Brain microvascular endothelial cell (primary cell): ENCODE measurements around the gene TSHB.

Experiments
- DNase-seq: peaks from one replicate; pipeline ENCODE4 v3.0.0-alpha.2; 2020
- H3K27ac ChIP-seq: fragments of 250-450 bp; sonication (Bioruptor Pico); 2 replicates; pipeline ENCODE4 v1.5.1; 2020; ENCODE audit warnings: mild to moderate bottlenecking, moderate library complexity
- H3K27me3 ChIP-seq: fragments of 250-450 bp; sonication (Bioruptor Pico); replicated peaks from 2 replicates; pipeline ENCODE4 v1.5.1; 2020; ENCODE audit warnings: mild to moderate bottlenecking
- H3K36me3 ChIP-seq: fragments of 250-450 bp; sonication (Bioruptor Pico); replicated peaks from 2 replicates; pipeline ENCODE4 v1.5.1; 2020; ENCODE audit warnings: mild to moderate bottlenecking
- H3K4me3 ChIP-seq: 2 replicates; pipeline ENCODE4 v1.5.1; 2011; ENCODE audit warnings: low read depth, mild to moderate bottlenecking, control low read depth, low read length, moderate library complexity
- in situ Hi-C: cut with HindIII; loops from 2 replicates; pipeline ENCODE4 v1.10.0; 2017; ENCODE audit warnings: low sequenced_read_pairs, low pct_ligation_motif_present
- TF ChIP-seq, protein P1 (sequence below): IDR thresholded peaks from 2 replicates; pipeline ENCODE4 v1.5.1; 2011; ENCODE audit warnings: low read depth, mild to moderate bottlenecking, moderate library complexity, low read length, control low read depth, inconsistent platforms; ENCODE audit errors: missing control alignments

TSHB gene

DNA sequence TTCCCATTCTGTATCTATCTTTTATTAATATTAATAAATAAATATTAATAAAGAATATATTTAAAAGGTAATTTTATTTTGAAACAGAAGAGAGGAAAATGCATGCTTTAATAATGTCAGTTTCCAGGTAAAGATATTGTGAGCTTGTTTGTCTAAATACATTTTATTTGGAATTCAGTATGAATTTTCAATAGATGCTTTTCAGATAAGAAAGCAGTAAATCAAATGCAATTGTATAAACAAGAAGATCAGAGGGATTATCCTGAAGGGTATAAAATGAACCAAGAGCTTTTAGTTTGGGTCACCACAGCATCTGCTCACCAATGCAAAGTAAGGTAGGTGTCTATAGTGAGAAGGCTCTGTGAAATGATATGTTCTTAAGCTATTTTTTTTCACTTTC is at the start of gene TSHB:
TSHB (plus strand) TSS at position 301 of the 400 bp plus-strand sequence. CDS start 3,537 bp downstream, outside the sequence.
- Histone ChIP-seq H3K27ac (no peak within 1 kb of the TSS), H3K4me3 (no peak within 1 kb of the TSS), H3K27me3 (no peaks in the 10 kb centered on the region), H3K36me3 (no peaks in the 10 kb centered on the region)
- TF ChIP-seq, protein P1, sequence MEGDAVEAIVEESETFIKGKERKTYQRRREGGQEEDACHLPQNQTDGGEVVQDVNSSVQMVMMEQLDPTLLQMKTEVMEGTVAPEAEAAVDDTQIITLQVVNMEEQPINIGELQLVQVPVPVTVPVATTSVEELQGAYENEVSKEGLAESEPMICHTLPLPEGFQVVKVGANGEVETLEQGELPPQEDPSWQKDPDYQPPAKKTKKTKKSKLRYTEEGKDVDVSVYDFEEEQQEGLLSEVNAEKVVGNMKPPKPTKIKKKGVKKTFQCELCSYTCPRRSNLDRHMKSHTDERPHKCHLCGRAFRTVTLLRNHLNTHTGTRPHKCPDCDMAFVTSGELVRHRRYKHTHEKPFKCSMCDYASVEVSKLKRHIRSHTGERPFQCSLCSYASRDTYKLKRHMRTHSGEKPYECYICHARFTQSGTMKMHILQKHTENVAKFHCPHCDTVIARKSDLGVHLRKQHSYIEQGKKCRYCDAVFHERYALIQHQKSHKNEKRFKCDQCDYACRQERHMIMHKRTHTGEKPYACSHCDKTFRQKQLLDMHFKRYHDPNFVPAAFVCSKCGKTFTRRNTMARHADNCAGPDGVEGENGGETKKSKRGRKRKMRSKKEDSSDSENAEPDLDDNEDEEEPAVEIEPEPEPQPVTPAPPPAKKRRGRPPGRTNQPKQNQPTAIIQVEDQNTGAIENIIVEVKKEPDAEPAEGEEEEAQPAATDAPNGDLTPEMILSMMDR, result no peak
- no peak for DNase-seq
- in situ Hi-C loops, result no loop called here

DNA sequence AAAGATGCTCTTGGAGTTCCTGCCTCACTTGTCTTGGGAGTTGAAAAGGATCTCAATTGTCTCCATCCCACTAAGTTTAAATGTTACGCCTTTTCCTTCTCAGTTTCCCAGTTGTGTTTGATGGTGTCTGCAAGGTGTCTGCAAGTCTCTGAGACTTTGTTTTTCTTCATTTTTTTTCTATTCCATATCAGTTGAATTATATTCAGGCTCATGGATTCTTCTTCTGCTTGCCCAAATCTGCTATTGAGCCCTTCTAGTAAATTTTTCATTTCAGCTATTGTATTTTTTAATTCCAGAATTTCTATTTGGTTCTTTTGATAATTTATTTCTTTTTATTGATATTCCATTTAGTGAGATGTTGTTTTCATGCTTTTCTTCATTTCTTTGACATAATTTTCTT is 47.4 kb upstream of the TSHB start:
- no peak overlapping the region for H3K27ac ChIP-seq
- H3K36me3 ChIP-seq, result no peaks in the 10 kb centered on the region
- in situ Hi-C loops, result no loop called here
- no peak for DNase-seq
- no peak overlapping the region for H3K4me3 ChIP-seq
- TF ChIP-seq, protein P1, result no peak
- peaks cover 2% of the 10 kb centered on the region for H3K27me3 ChIP-seq

DNA sequence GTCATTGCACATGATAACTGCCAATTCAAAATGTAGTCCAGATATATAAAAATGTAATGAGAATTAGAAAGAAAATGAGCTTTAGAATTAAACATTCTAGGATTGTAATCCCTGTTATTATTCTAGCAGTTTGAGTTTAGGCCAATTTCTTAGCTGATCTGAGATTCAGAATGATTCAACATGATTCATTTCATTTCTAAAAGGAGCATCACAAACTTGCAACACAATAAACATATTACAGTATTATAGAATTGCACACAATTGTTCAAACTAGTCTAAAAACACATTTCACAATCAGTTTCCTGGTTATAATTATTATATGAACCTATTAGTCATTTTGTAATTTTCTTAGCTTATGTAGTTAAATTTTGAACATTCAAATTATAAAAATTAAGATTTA is 43.3 kb upstream of the TSHB start:
- TF ChIP-seq, protein P1, result no peak
- H3K27ac ChIP-seq, result no peak overlapping the region
- no peak for DNase-seq
- no peaks in the 10 kb centered on the region for H3K27me3 ChIP-seq
- no peaks in the 10 kb centered on the region for H3K36me3 ChIP-seq
- no peak overlapping the region for H3K4me3 ChIP-seq
- in situ Hi-C loops, result no loop called here

- H3K27me3 ChIP-seq, result no peaks in the 10 kb centered on the region
- H3K4me3 ChIP-seq, result no peak overlapping the region
- in situ Hi-C loops, result no loop called here
- TF ChIP-seq, protein P1, result no peak
- no peak for DNase-seq
- no peak overlapping the region for H3K27ac ChIP-seq
- no peaks in the 10 kb centered on the region for H3K36me3 ChIP-seq
Measured at GRCh38 chr1:114988095-114988494, 41.5 kb upstream of the TSHB start.

DNA sequence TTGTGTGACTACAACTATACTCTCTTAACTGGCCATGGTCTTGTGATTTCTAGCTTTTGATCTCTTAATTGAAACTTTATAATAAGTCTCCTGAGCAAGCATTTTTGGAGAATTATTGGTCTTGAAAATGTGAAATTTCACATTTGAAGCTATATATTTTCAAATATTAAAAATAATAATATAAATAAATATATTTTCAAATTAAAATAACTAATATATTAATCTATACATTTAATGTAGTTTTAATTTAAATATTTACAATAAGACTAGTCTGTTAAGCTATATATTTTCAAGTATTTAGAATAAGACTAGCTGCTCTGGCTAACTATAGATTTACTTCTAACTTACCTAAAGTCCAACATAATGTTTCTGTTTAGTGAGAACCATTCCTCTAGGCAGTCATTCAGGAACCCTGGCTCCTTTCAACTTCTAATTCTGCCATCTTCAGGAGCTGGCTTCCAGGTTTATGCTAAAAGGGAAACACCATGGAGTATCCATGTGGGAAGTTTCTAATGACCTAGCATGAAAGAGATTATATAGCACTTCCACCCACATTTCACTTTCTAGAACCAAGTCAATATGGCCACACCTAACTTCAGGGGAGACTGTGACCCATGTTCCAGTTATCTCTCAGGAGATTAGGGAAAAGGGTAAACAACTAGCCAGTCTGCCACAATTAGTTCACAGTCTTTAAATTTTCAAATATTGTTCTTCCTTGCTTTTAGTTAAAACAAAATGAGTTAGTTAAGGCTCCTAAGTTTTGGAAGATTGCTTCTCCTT is 31.9 kb upstream of the TSHB start:
- H3K36me3 ChIP-seq, result no peaks in the 10 kb centered on the region
- in situ Hi-C loops, result no loop called here
- TF ChIP-seq, protein P1, result no peak
- no peaks in the 10 kb centered on the region for H3K27me3 ChIP-seq
- no peak overlapping the region for H3K4me3 ChIP-seq
- DNase-seq, result no peak
- H3K27ac ChIP-seq, result no peak overlapping the region

DNA sequence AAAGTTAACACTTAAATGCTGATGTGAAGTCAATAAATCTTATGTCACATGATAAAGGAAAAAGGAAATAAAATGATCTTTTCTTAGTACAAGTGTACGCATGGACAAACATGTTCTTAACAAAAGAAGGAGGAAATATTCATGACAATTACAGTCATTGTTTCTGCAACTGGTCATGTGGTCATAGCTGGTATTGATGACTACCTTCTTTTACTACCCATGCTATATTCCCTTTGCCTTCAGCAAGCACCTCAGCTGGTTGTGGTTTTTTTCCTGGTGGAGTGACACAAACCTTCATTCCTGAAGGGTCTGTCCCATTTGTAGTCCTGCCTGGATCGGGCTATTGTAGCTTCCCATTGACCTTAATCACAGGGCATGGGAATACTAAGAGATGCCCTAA is 23.4 kb upstream of the TSHB start:
- H3K27ac ChIP-seq, result no peak overlapping the region
- H3K27me3 ChIP-seq, result no peaks in the 10 kb centered on the region
- no peaks in the 10 kb centered on the region for H3K36me3 ChIP-seq
- TF ChIP-seq, protein P1, result no peak
- in situ Hi-C loops, result no loop called here
- no peak for DNase-seq
- H3K4me3 ChIP-seq, result no peak overlapping the region
